ENCODE results near the gene ZNF708. TPM values are rescaled to one million over a fixed set of nuclear protein-coding genes. Genes with fewer than 3 reads are reported as not detected.
A peak's percentile ranks its signal among the peaks of the same experiment; 100 is the strongest.

Gene ZNF708
- total and polyA plus RNA-seq, 2 of the 13 experiments (the other 11 are each of a cell fraction or from before 2014, with no cell fraction given), result 1.8 to 5.2 TPM

GRCh38 chr19:21322528-21322927 lies 6.7 kb downstream of the ZNF708 start:
- H4K20me1 ChIP-seq (ENCODE audit: insufficient read depth, low read length), result no peaks in the 10 kb centered on the region
- H2AFZ ChIP-seq (ENCODE audit: low read length), result no peak overlapping the region
- H3K9me3 ChIP-seq (ENCODE audit: low read length), result no peaks in the 10 kb centered on the region
- FAIRE-seq, result no peak
- BruUV-seq (replicated peaks), result no TSS peak
- H3K9ac ChIP-seq (ENCODE audit: insufficient read depth, low read depth, low read length), result no peak overlapping the region
- no peak overlapping the region for H3K4me2 ChIP-seq (ENCODE audit: low read depth, low read length)
- intact Hi-C loops (cut with micrococcal nuclease; ENCODE audit: unreplicated experiment), result loop anchor here (10.0 kb wide), 1 partner anchor 442 kb away; the partner anchor contains the start of gene ZNF100
- no peak overlapping the region for H3K4me3 ChIP-seq (replicated peaks in 1 of 3; ENCODE audit: insufficient read depth in 1 of 3, low read depth in 2 of 3, low read length in 3 of 3)
- peaks cover 24% of the 10 kb centered on the region for H3K4me1 ChIP-seq (ENCODE audit: insufficient read depth, low read length)
- WGBS (ENCODE audit: low lambda C conversion rate), result 93% methylated on average over 8 of the region's 8 CpGs
- no peak for ATAC-seq
- CTCF ChIA-PET (ENCODE audit: low intra/inter-chr PET ratio, low total read pairs), result no interaction called here
- H3K27ac ChIP-seq (ENCODE audit: extremely low read length, insufficient read depth, low read length), result no peak overlapping the region
- H3K27me3 ChIP-seq (ENCODE audit: control insufficient read depth in 1 of 2, insufficient read depth in 2 of 2, low read length in 2 of 2), result no peaks in the 10 kb centered on the region
- DNase-seq (ENCODE audit: low spot score), result no peak
- POLR2A ChIA-PET, result interaction anchor here (0.6 to 0.8 kb wide), 2 partner anchors 74 to 190 kb away, joined by 3 read pairs; partner anchors contain the start of gene ZNF493
- peak; percentile 4; the same call in 1 of the 2 replicates for TF ChIP-seq ZNF770 (CRISPR knock-in tag; IDR thresholded peaks at IDR 0.05)
- TF ChIP-seq CBX2 (IDR thresholded peaks at IDR 0.05; ENCODE audit: low read depth, low read length), result no peak
- TF ChIP-seq CBX2 (CRISPR knock-in tag; IDR thresholded peaks at IDR 0.05; ENCODE audit: low read depth), result no peak
- H3K79me2 ChIP-seq (ENCODE audit: insufficient read depth, low read length), result peaks cover 27% of the 10 kb centered on the region
- in situ Hi-C loops (cut with HindIII; ENCODE audit: extremely low pct_ligation_motif_present, low pct_unique_long_range_greater_than_20kb), result no loop called here
- H3K36me3 ChIP-seq (replicated peaks in 1 of 2; ENCODE audit: control insufficient read depth in 1 of 2, insufficient read depth in 2 of 2, low read length in 2 of 2), result 0 out of 5 replicates have a peak, but pooled peaks cover 0 to 8% of the 10 kb centered on the region in 2 experiments

- no peak for DNase-seq (ENCODE audit: low spot score)
- no peak overlapping the region for H3K27ac ChIP-seq (ENCODE audit: extremely low read length, insufficient read depth, low read length)
- no peaks in the 10 kb centered on the region for H3K9me3 ChIP-seq (ENCODE audit: low read length)
- intact Hi-C loops (cut with micrococcal nuclease; ENCODE audit: unreplicated experiment), result loop anchor here (10.0 kb wide), 1 partner anchor 443 kb away; the partner anchor contains the start of gene ZNF100
- FAIRE-seq, result no peak
- BruUV-seq (replicated peaks), result no TSS peak
- TF ChIP-seq CTCF (CRISPR knock-in tag; IDR thresholded peaks at IDR 0.05) (no peak), TARDBP (CRISPR knock-in tag; IDR thresholded peaks at IDR 0.05) (no peak), ZNF616 (CRISPR knock-in tag; IDR thresholded peaks at IDR 0.05; ENCODE audit: low read depth) (no peak), ZNF775 (CRISPR knock-in tag; IDR thresholded peaks at IDR 0.05; ENCODE audit: borderline replicate concordance) (no peak), ZNF33B (CRISPR knock-in tag; IDR thresholded peaks at IDR 0.05) (no peak), ZNF770 (CRISPR knock-in tag; IDR thresholded peaks at IDR 0.05) (peak; percentile 14; the same call in 1 of the 2 replicates), ZNF235 (CRISPR knock-in tag; IDR thresholded peaks at IDR 0.05; ENCODE audit: borderline replicate concordance) (no peak)
- no peak overlapping the region for H3K4me2 ChIP-seq (ENCODE audit: low read depth, low read length)
- H3K9ac ChIP-seq (ENCODE audit: insufficient read depth, low read depth, low read length), result no peak overlapping the region
- H3K79me2 ChIP-seq (ENCODE audit: insufficient read depth, low read length), result peaks cover 25% of the 10 kb centered on the region
- H3K36me3 ChIP-seq (replicated peaks in 1 of 2; ENCODE audit: control insufficient read depth in 1 of 2, insufficient read depth in 2 of 2, low read length in 2 of 2), result 0 out of 5 replicates have a peak, but pooled peaks cover 0 to 8% of the 10 kb centered on the region in 2 experiments
- no peak overlapping the region for H2AFZ ChIP-seq (ENCODE audit: low read length)
- H3K4me1 ChIP-seq (ENCODE audit: insufficient read depth, low read length), result peaks cover 23% of the 10 kb centered on the region
- H3K27me3 ChIP-seq (ENCODE audit: control insufficient read depth in 1 of 2, insufficient read depth in 2 of 2, low read length in 2 of 2), result no peaks in the 10 kb centered on the region
- in situ Hi-C loops (cut with HindIII; ENCODE audit: extremely low pct_ligation_motif_present, low pct_unique_long_range_greater_than_20kb), result no loop called here
- CTCF ChIA-PET (ENCODE audit: low intra/inter-chr PET ratio, low total read pairs), result no interaction called here
- WGBS (ENCODE audit: low lambda C conversion rate), result 84% methylated on average over 4 of the region's 4 CpGs
- no peak overlapping the region for H3K4me3 ChIP-seq (replicated peaks in 1 of 3; ENCODE audit: insufficient read depth in 1 of 3, low read depth in 2 of 3, low read length in 3 of 3)
- no peak for ATAC-seq
- no peaks in the 10 kb centered on the region for H4K20me1 ChIP-seq (ENCODE audit: insufficient read depth, low read length)
- POLR2A ChIA-PET, result interaction anchor here (0.6 to 0.8 kb wide), 2 partner anchors 75 to 191 kb away, joined by 3 read pairs; partner anchors contain the start of gene ZNF493
Measured at GRCh38 chr19:21321996-21322395, 7.2 kb downstream of the ZNF708 start.
